GM23338 (cell line): ENCODE results near the gene PLCD3. TPM values are rescaled to one million over a fixed set of nuclear protein-coding genes. Genes with fewer than 3 reads are reported as not detected.

Experiments
- ATAC-seq: fragments of 200-7000 bp; cut with Tn5 transposase; 3 replicates; pipeline ENCODE4 v1.9.1; 2020
- DNase-seq: peaks from one replicate; pipeline ENCODE4 v3.0.0-alpha.2; 2015; ENCODE audit warnings: low spot score
- H2AFZ ChIP-seq: fragments of 200-600 bp; sonication (generic); 2 replicates; pipeline ENCODE4 v1.8.0; 2016; ENCODE audit warnings: antibody characterized with exemption, mild to moderate bottlenecking, moderate library complexity
- H3F3A ChIP-seq: fragments of 200-600 bp; sonication (generic); replicated peaks from 2 replicates; pipeline ENCODE4 v1.8.0; 2017; ENCODE audit warnings: antibody characterized with exemption, mixed run types, low read depth
- H3K27ac ChIP-seq: fragments of 200-600 bp; sonication (generic); 2 replicates; pipeline ENCODE4 v1.6.1; 2016; ENCODE audit warnings: low read depth
- H3K27me3 ChIP-seq: fragments of 200-600 bp; sonication (generic); 2 replicates; pipeline ENCODE4 v1.8.0; 2016; ENCODE audit warnings: mild to moderate bottlenecking, mixed run types, moderate library complexity; ENCODE audit not compliant: insufficient read depth
- H3K36me3 ChIP-seq: fragments of 200-600 bp; sonication (generic); 2 replicates; pipeline ENCODE4 v1.8.0; 2016; ENCODE audit warnings: mild to moderate bottlenecking; ENCODE audit not compliant: insufficient read depth
- H3K4me1 ChIP-seq: fragments of 200-600 bp; sonication (generic); 2 replicates; pipeline ENCODE4 v1.8.0; 2016; ENCODE audit warnings: mild to moderate bottlenecking, moderate library complexity; ENCODE audit not compliant: insufficient read depth
- H3K4me2 ChIP-seq: fragments of 200-600 bp; sonication (generic); 2 replicates; pipeline ENCODE4 v1.7.1; 2017; ENCODE audit warnings: mixed run types
- H3K4me3 ChIP-seq: fragments of 200-600 bp; sonication (generic); 2 replicates; pipeline ENCODE4 v1.6.1; 2016; ENCODE audit warnings: mixed run types
- H3K79me2 ChIP-seq: fragments of 200-600 bp; sonication (generic); replicated peaks from 2 replicates; pipeline ENCODE4 v1.8.0; 2017; ENCODE audit warnings: mild to moderate bottlenecking; ENCODE audit not compliant: insufficient read depth
- H3K9me2 ChIP-seq: fragments of 200-600 bp; sonication (generic); 2 replicates; pipeline ENCODE4 v1.8.0; 2017; ENCODE audit not compliant: insufficient read depth
- H4K20me1 ChIP-seq: fragments of 200-600 bp; sonication (generic); replicated peaks from 2 replicates; pipeline ENCODE4 v1.8.0; 2017; ENCODE audit warnings: mild to moderate bottlenecking; ENCODE audit not compliant: insufficient read depth
- H3K27ac Mint-ChIP-seq: 2 replicates; pipeline ENCODE4 v1.8.0; 2020; ENCODE audit warnings: inconsistent platforms, mild to moderate bottlenecking, moderate library complexity, mixed read lengths
- H3K27me3 Mint-ChIP-seq: 3 replicates; pipeline ENCODE4 v1.8.0; 2022; ENCODE audit warnings: low read depth, mild to moderate bottlenecking, moderate library complexity, mixed read lengths, inconsistent platforms; ENCODE audit not compliant: insufficient read depth, poor library complexity
- H3K36me3 Mint-ChIP-seq: 3 replicates; pipeline ENCODE4 v1.8.0; 2021; ENCODE audit warnings: low read depth, mild to moderate bottlenecking, inconsistent platforms, moderate library complexity, mixed read lengths
- H3K4me1 Mint-ChIP-seq: 3 replicates; pipeline ENCODE4 v1.8.0; 2020; ENCODE audit warnings: mild to moderate bottlenecking, inconsistent platforms, mixed read lengths
- H3K4me3 Mint-ChIP-seq: 3 replicates; pipeline ENCODE4 v1.8.0; 2021; ENCODE audit warnings: moderate library complexity, mild to moderate bottlenecking, inconsistent platforms, mixed read lengths
- H3K9me3 Mint-ChIP-seq: 3 replicates; pipeline ENCODE4 v1.8.0; 2020; ENCODE audit warnings: moderate library complexity, mild to moderate bottlenecking, inconsistent platforms, mixed read lengths
- CREB1 ChIP-seq: fragments of 250-450 bp; sonication (Bioruptor Pico); IDR thresholded peaks from 2 replicates; pipeline ENCODE4 v1.5.0; 2020; ENCODE audit warnings: low read depth, mild to moderate bottlenecking, moderate library complexity
- EZH2 ChIP-seq: fragments of 200-600 bp; sonication (generic); IDR thresholded peaks from one replicate; pipeline ENCODE4 v1.8.0; 2017; ENCODE audit warnings: antibody characterized with exemption, mild to moderate bottlenecking, low read depth; ENCODE audit not compliant: unreplicated experiment
- EZH2phosphoT487 ChIP-seq: fragments of 200-600 bp; sonication (generic); IDR thresholded peaks from one replicate; pipeline ENCODE4 v1.8.1; 2018; ENCODE audit warnings: antibody characterized with exemption; ENCODE audit not compliant: unreplicated experiment
- JUNB ChIP-seq: IDR thresholded peaks from one replicate; pipeline ENCODE4 v1.6.1; 2016; ENCODE audit warnings: antibody characterized with exemption; ENCODE audit not compliant: unreplicated experiment
- NANOG ChIP-seq: IDR thresholded peaks from 2 replicates; pipeline ENCODE4 v1.6.1; 2016; ENCODE audit warnings: antibody characterized with exemption, borderline replicate concordance
- POLR2AphosphoS5 ChIP-seq: IDR thresholded peaks from 2 replicates; pipeline ENCODE4 v1.6.1; 2016; ENCODE audit warnings: antibody characterized with exemption, low read depth
- STAT1 ChIP-seq: IDR thresholded peaks from one replicate; pipeline ENCODE4 v1.6.1; 2016; ENCODE audit warnings: antibody characterized with exemption; ENCODE audit not compliant: unreplicated experiment
- ZNF114 ChIP-seq: fragments of 250-450 bp; sonication (Bioruptor Pico); IDR thresholded peaks from 2 replicates; pipeline ENCODE4 v1.5.0; 2020; ENCODE audit warnings: mild to moderate bottlenecking, moderate library complexity
- ZNF331 ChIP-seq: fragments of 250-450 bp; sonication (Bioruptor Pico); IDR thresholded peaks from 2 replicates; pipeline ENCODE4 v1.5.0; 2020; ENCODE audit warnings: low read depth, mild to moderate bottlenecking, moderate library complexity
- polyA plus RNA-seq: library from polyadenylated mRNA; unstranded; fragments of >200 nt; fragmentation: Nextera tagmentation; extraction: Ambion mirVana; gene quantifications from 2 replicates; pipeline ENCODE4 v1.2.1, GENCODE V29; 2016
- total RNA-seq: library from RNA; depleted of rRNA; stranded (reverse); fragments of >200 nt; shearing (Covaris generic); gene quantifications from 2 replicates; pipeline ENCODE4 v1.2.3, GENCODE V29; 2014
- TF ChIP-seq, protein P1 (sequence below), 2 experiments: fragments of 200-600 bp in 1 of 2; sonication (generic) in 1 of 2; conservative IDR thresholded peaks; 2 replicates each; pipeline versions ENCODE4 v1.5.1 to v1.6.1; 2016 to 2017; ENCODE audit warnings: antibody characterized with exemption in 2 of 2, low read depth in 2 of 2, mild to moderate bottlenecking in 2 of 2, moderate library complexity in 1 of 2
- TF ChIP-seq, protein P2 (sequence below): IDR thresholded peaks from 2 replicates; pipeline ENCODE4 v1.6.1; 2016; ENCODE audit warnings: antibody characterized with exemption
- TF ChIP-seq, protein P3 (sequence below): fragments of 250-450 bp; sonication (Bioruptor Pico); IDR thresholded peaks from 2 replicates; pipeline ENCODE4 v1.5.0; 2020; ENCODE audit warnings: mild to moderate bottlenecking, moderate library complexity
- TF ChIP-seq, protein P4 (sequence below): IDR thresholded peaks from one replicate; pipeline ENCODE4 v1.6.1; 2018; ENCODE audit warnings: antibody characterized with exemption; ENCODE audit not compliant: unreplicated experiment

Gene PLCD3
- total and polyA plus RNA-seq, 2 experiments from 2014 or later: 3.0 to 32.1 TPM

DNA sequence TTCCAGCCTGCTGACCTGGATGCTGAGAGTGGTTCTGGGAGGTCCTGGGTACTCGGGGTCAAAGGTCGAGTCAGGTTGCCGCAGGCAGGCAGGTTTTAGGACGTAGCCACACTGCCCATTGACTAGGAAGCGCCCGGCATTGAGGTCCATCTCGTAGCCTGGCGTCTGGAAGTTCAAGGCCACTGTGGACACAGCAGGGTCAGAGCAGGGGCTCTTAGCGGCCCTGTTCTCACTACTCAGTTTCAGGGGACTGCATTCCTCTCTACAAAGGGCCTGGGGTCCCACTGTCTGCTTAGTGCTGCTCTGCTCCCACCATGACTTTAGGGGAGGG, 18.9 kb downstream of the PLCD3 start:
- peaks cover 31% of the 10 kb centered on the region for H3K4me1 Mint-ChIP-seq
- H3K27me3 Mint-ChIP-seq: peaks cover 24% of the 10 kb centered on the region
- no peaks in the 10 kb centered on the region for H3K79me2 ChIP-seq

More for the DNA sequence above, 18.9 kb downstream of the PLCD3 start:
- H4K20me1 ChIP-seq: no peaks in the 10 kb centered on the region
- Mint-ChIP-seq H3K4me3 (no peak overlapping the region), H3K9me3 (no peaks in the 10 kb centered on the region), H3K27ac (no peak overlapping the region), H3K36me3 (peaks cover 6% of the 10 kb centered on the region; the same call in 2 of the 3 replicates)
- no peaks in the 10 kb centered on the region for H3K36me3 ChIP-seq
- no peak for ATAC-seq
- H3K27ac ChIP-seq: no peak overlapping the region
- H3F3A ChIP-seq: peaks cover 2% of the 10 kb centered on the region; the same call in 1 of the 2 replicates
- no peak overlapping the region for H3K4me3 ChIP-seq
- H3K27me3 ChIP-seq: no peaks in the 10 kb centered on the region
- H3K4me1 ChIP-seq: peaks cover 4% of the 10 kb centered on the region; the same call in 1 of the 2 replicates
- no peak for DNase-seq
- H3K4me2 ChIP-seq: no peak overlapping the region
- H3K9me2 ChIP-seq: no peaks in the 10 kb centered on the region
- no peak overlapping the region for H2AFZ ChIP-seq
- TF ChIP-seq EZH2phosphoT487 (no peak), POLR2AphosphoS5 (no peak), JUNB (no peak), EZH2 (no peak), NANOG (no peak), STAT1 (no peak), ZNF114 (CRISPR knock-in tag) (no peak), CREB1 (CRISPR knock-in tag) (no peak), ZNF331 (no peak)
- TF ChIP-seq, protein P1, sequence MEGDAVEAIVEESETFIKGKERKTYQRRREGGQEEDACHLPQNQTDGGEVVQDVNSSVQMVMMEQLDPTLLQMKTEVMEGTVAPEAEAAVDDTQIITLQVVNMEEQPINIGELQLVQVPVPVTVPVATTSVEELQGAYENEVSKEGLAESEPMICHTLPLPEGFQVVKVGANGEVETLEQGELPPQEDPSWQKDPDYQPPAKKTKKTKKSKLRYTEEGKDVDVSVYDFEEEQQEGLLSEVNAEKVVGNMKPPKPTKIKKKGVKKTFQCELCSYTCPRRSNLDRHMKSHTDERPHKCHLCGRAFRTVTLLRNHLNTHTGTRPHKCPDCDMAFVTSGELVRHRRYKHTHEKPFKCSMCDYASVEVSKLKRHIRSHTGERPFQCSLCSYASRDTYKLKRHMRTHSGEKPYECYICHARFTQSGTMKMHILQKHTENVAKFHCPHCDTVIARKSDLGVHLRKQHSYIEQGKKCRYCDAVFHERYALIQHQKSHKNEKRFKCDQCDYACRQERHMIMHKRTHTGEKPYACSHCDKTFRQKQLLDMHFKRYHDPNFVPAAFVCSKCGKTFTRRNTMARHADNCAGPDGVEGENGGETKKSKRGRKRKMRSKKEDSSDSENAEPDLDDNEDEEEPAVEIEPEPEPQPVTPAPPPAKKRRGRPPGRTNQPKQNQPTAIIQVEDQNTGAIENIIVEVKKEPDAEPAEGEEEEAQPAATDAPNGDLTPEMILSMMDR (conservative IDR thresholded peaks at IDR 0.05; ENCODE audit: low read depth in 2 of 2): no peak
- TF ChIP-seq, protein P2, sequence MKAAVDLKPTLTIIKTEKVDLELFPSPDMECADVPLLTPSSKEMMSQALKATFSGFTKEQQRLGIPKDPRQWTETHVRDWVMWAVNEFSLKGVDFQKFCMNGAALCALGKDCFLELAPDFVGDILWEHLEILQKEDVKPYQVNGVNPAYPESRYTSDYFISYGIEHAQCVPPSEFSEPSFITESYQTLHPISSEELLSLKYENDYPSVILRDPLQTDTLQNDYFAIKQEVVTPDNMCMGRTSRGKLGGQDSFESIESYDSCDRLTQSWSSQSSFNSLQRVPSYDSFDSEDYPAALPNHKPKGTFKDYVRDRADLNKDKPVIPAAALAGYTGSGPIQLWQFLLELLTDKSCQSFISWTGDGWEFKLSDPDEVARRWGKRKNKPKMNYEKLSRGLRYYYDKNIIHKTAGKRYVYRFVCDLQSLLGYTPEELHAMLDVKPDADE: no peak
- TF ChIP-seq, protein P3, sequence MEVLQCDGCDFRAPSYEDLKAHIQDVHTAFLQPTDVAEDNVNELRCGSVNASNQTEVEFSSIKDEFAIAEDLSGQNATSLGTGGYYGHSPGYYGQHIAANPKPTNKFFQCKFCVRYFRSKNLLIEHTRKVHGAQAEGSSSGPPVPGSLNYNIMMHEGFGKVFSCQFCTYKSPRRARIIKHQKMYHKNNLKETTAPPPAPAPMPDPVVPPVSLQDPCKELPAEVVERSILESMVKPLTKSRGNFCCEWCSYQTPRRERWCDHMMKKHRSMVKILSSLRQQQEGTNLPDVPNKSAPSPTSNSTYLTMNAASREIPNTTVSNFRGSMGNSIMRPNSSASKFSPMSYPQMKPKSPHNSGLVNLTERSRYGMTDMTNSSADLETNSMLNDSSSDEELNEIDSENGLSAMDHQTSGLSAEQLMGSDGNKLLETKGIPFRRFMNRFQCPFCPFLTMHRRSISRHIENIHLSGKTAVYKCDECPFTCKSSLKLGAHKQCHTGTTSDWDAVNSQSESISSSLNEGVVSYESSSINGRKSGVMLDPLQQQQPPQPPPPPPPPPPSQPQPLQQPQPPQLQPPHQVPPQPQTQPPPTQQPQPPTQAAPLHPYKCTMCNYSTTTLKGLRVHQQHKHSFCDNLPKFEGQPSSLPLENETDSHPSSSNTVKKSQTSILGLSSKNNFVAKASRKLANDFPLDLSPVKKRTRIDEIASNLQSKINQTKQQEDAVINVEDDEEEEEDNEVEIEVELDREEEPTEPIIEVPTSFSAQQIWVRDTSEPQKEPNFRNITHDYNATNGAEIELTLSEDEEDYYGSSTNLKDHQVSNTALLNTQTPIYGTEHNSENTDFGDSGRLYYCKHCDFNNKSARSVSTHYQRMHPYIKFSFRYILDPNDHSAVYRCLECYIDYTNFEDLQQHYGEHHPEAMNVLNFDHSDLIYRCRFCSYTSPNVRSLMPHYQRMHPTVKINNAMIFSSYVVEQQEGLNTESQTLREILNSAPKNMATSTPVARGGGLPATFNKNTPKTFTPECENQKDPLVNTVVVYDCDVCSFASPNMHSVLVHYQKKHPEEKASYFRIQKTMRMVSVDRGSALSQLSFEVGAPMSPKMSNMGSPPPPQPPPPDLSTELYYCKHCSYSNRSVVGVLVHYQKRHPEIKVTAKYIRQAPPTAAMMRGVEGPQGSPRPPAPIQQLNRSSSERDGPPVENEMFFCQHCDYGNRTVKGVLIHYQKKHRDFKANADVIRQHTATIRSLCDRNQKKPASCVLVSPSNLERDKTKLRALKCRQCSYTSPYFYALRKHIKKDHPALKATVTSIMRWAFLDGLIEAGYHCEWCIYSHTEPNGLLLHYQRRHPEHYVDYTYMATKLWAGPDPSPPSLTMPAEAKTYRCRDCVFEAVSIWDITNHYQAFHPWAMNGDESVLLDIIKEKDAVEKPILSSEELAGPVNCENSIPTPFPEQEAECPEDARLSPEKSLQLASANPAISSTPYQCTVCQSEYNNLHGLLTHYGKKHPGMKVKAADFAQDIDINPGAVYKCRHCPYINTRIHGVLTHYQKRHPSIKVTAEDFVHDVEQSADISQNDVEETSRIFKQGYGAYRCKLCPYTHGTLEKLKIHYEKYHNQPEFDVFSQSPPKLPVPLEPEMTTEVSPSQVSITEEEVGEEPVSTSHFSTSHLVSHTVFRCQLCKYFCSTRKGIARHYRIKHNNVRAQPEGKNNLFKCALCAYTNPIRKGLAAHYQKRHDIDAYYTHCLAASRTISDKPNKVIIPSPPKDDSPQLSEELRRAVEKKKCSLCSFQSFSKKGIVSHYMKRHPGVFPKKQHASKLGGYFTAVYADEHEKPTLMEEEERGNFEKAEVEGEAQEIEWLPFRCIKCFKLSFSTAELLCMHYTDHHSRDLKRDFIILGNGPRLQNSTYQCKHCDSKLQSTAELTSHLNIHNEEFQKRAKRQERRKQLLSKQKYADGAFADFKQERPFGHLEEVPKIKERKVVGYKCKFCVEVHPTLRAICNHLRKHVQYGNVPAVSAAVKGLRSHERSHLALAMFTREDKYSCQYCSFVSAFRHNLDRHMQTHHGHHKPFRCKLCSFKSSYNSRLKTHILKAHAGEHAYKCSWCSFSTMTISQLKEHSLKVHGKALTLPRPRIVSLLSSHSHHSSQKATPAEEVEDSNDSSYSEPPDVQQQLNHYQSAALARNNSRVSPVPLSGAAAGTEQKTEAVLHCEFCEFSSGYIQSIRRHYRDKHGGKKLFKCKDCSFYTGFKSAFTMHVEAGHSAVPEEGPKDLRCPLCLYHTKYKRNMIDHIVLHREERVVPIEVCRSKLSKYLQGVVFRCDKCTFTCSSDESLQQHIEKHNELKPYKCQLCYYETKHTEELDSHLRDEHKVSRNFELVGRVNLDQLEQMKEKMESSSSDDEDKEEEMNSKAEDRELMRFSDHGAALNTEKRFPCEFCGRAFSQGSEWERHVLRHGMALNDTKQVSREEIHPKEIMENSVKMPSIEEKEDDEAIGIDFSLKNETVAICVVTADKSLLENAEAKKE: no peak
- TF ChIP-seq, protein P4, sequence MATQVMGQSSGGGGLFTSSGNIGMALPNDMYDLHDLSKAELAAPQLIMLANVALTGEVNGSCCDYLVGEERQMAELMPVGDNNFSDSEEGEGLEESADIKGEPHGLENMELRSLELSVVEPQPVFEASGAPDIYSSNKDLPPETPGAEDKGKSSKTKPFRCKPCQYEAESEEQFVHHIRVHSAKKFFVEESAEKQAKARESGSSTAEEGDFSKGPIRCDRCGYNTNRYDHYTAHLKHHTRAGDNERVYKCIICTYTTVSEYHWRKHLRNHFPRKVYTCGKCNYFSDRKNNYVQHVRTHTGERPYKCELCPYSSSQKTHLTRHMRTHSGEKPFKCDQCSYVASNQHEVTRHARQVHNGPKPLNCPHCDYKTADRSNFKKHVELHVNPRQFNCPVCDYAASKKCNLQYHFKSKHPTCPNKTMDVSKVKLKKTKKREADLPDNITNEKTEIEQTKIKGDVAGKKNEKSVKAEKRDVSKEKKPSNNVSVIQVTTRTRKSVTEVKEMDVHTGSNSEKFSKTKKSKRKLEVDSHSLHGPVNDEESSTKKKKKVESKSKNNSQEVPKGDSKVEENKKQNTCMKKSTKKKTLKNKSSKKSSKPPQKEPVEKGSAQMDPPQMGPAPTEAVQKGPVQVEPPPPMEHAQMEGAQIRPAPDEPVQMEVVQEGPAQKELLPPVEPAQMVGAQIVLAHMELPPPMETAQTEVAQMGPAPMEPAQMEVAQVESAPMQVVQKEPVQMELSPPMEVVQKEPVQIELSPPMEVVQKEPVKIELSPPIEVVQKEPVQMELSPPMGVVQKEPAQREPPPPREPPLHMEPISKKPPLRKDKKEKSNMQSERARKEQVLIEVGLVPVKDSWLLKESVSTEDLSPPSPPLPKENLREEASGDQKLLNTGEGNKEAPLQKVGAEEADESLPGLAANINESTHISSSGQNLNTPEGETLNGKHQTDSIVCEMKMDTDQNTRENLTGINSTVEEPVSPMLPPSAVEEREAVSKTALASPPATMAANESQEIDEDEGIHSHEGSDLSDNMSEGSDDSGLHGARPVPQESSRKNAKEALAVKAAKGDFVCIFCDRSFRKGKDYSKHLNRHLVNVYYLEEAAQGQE: no peak
